Smooth muscle cell of the coronary artery (primary cell): ENCODE measurements around the gene SSTR4. TPM values are rescaled to one million over a fixed set of nuclear protein-coding genes. Genes with fewer than 3 reads are reported as not detected.

Source experiments
- total RNA-seq: library from RNA; depleted of rRNA; stranded (reverse); fragments of >200 nt; gene quantifications from 2 replicates; pipeline ENCODE4 v1.2.3, GENCODE V29; 2014; ENCODE audit warnings: low replicate concordance

The SSTR4 gene, protein sequence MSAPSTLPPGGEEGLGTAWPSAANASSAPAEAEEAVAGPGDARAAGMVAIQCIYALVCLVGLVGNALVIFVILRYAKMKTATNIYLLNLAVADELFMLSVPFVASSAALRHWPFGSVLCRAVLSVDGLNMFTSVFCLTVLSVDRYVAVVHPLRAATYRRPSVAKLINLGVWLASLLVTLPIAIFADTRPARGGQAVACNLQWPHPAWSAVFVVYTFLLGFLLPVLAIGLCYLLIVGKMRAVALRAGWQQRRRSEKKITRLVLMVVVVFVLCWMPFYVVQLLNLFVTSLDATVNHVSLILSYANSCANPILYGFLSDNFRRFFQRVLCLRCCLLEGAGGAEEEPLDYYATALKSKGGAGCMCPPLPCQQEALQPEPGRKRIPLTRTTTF
- total RNA-seq, result not detected in 2 replicates

DNA sequence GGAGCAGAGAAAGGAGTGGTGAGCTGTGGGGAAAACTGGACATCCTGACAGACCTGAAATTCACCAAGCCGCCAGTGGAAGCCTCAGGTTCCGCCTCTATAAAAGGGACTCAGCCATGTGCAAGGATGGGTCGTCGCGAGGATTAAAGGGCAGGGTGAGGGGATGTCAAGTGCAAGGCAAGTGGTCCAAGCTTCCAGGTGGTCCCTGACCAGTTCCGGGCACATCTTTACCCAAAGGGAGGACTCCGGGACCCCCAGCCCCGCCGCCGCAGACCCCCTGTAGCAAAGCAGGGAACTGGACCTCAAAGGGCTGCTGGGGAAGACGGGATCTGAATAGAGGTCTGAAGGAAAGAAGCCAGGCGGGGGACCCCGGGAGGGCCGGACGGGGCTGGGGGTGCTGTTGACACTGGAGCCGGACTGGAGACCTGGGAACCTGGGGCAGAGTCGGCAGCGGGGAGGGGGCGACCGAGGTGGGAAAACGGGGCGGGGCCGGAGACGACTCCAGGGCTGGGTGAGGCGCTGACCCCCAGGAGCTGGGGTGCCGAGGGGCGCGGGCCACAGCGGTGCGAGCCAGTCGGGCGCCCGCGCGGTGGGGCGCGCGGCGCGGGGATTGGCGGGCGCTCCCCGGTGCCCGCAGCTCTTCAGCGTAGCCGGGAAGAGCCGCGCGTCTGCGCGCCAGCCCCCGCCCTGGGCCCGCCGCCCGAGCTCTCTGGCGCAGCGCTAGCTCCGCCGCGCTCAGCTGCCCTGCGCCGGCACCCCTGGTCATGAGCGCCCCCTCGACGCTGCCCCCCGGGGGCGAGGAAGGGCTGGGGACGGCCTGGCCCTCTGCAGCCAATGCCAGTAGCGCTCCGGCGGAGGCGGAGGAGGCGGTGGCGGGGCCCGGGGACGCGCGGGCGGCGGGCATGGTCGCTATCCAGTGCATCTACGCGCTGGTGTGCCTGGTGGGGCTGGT, at the start of gene SSTR4:
TSS of gene SSTR4 (plus strand) at position 592 of the 951 bp plus-strand sequence. CDS start at position 764, 172 bp downstream.

DNA sequence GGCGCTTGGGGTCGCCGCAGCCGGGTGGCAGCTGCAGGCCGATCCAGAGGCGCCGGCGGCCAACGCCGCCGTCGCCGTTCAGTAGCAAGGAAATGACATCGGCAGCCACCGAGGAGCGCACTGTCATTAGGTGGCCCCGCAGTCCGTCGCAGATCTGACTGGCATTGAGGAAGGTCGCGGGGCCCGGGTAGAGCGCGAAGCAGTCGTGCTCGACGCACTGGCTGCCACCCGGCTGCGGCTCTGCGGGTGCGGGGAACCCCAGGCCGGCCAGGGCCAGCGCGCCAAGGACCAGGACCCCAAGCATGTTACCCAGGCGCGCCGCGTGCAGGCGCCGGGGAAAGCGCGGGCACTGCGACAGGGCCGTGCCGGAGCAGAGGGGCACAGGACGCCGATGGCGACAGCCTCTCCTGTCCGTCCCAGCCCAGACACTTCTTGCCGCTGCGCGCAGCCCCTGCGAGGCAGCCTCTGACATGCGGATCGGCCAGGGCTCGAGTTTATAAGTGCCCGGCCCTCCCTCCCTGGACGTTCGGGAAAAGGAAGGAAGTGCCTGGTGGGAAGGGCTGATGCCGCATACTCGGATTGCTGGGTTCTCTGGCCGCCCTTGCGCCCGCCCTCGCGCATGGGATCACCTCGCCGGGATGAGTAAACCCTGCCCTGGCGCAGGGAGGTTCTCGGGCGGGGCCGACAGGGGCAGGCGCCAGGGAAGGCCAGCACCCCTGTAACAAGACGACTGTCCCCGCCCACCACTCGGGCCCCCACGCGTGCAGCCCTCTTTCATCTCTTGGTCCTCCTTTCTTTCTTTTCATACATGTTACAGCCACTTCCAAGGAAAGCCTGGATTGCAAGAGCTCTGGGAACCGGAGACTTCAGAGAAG, 14.3 kb downstream of the SSTR4 start, which contains the start of gene THBD:
TSS of gene THBD (minus strand) at position 472 of the 875 bp plus-strand sequence. CDS start at position 304, 168 bp downstream.

DNA sequence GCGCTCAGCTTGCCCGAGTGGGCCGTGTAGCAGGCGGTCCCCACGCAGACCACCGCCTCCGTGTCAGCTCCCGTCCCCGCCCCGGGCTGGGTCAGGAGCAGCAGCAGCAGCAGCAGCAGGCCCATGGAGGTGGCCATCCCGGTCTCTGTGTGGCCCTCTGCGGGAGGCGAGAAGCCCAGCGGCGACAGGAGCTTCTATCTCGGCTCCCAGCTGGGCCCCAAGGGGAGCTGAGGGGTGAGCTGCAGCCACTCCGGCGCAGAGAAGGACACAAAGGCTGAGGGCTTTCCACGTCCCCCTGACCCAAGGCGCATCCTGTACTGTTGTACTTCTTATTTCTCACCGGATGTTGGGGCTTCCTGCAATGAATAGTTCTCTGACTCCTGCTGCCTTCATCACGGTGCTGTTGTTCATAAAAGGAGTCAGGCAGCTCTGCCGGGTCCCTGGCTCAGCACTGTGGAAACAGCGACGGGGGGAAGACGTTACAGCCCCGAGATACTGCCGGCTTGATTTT, 51.0 kb downstream of the SSTR4 start, which contains the start of gene CD93:
TSS of gene CD93 (minus strand) at position 269 of the 511 bp plus-strand sequence. CDS start at position 137, 132 bp downstream.

Other genes starting within 250 kb of the SSTR4 start
- gene THBD, start 14.4 kb downstream of the SSTR4 start, total RNA-seq, result 8.9 and 27.5 TPM in 2 replicates
- gene CD93, start 51.0 kb downstream of the SSTR4 start, total RNA-seq, result 4.7 and 6.0 TPM in 2 replicates